Astrocyte of the spinal cord (primary cell): ENCODE data around the gene LLGL2.
A peak's percentile ranks its signal among the peaks of the same experiment; 100 is the strongest.

ENCODE experiments used
- DNase-seq: peaks from one replicate; pipeline ENCODE4 v3.0.0; 2011; ENCODE audit warnings: low read depth, low spot score
- H3K4me3 ChIP-seq: 2 replicates; pipeline ENCODE4 v1.5.1; 2011; ENCODE audit warnings: low read depth, mild to moderate bottlenecking, low read length, moderate library complexity
- CTCF ChIP-seq: IDR thresholded peaks from 2 replicates; pipeline ENCODE4 v1.5.1; 2012; ENCODE audit warnings: low read depth, mild to moderate bottlenecking, low read length, inconsistent platforms
- in situ Hi-C: cut with HindIII; loops from 2 replicates; pipeline ENCODE4 v1.10.0; 2017; ENCODE audit warnings: low sequenced_read_pairs

The LLGL2 gene

GRCh38 chr17:75558666-75559530 is 33.4 kb downstream of the LLGL2 start:
- no peak for TF ChIP-seq CTCF
- H3K4me3 ChIP-seq = no peak overlapping the region
- in situ Hi-C loops = no loop called here
- DNase-seq = no peak

GRCh38 chr17:75559958-75560533 is 34.5 kb downstream of the LLGL2 start:
- in situ Hi-C loops = no loop called here
- DNase-seq = no peak
- H3K4me3 ChIP-seq = no peak overlapping the region
- no peak for TF ChIP-seq CTCF

- peak; percentile 4 for DNase-seq
- TF ChIP-seq CTCF = no peak
- no peak overlapping the region for H3K4me3 ChIP-seq
- in situ Hi-C loops = no loop called here
These were observed 36.6 kb downstream of the LLGL2 start for GRCh38 chr17:75561927-75562603.

- no peak for TF ChIP-seq CTCF
- H3K4me3 ChIP-seq = no peak overlapping the region
- in situ Hi-C loops = no loop called here
- DNase-seq = no peak
These were observed 37.7 kb downstream of the LLGL2 start for GRCh38 chr17:75563063-75563758.

GRCh38 chr17:75564195-75564594 is 38.7 kb downstream of the LLGL2 start:
- TF ChIP-seq CTCF = no peak
- no peak overlapping the region for H3K4me3 ChIP-seq
- DNase-seq = no peak
- in situ Hi-C loops = no loop called here

GRCh38 chr17:75565066-75565465 is 39.6 kb downstream of the LLGL2 start:
- H3K4me3 ChIP-seq = no peak overlapping the region
- TF ChIP-seq CTCF = no peak
- DNase-seq = no peak
- in situ Hi-C loops = no loop called here
